ENCODE data around the gene FCN2.

FCN2 gene

GRCh38 chr9:134889386-134890154 lies 9.0 kb downstream of the FCN2 start:
- DNase-seq: no peak

- DNase-seq: no peak
Observed at GRCh38 chr9:134890155-134890495, 9.5 kb downstream of the FCN2 start.

DNA sequence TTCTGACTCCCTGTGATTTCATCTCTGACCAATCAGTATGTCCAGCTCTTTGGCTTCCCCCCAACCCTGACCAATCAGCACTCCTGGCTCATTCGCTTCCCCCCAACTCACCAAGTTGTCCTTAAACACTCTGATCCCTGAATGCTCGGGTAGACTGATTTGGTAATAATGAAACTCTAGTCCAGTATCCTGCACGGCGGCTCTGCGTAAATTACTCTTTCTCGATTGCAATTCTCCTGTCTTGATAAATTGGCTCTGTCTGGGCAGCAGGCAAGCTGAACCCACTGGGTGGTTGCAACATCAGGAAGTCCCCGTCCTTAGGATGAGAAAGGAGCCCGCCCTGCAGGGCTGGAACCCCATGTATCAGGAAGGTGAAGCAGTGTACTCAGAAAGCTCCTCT lies 10.4 kb downstream of the FCN2 start:
- DNase-seq: no peak

DNA sequence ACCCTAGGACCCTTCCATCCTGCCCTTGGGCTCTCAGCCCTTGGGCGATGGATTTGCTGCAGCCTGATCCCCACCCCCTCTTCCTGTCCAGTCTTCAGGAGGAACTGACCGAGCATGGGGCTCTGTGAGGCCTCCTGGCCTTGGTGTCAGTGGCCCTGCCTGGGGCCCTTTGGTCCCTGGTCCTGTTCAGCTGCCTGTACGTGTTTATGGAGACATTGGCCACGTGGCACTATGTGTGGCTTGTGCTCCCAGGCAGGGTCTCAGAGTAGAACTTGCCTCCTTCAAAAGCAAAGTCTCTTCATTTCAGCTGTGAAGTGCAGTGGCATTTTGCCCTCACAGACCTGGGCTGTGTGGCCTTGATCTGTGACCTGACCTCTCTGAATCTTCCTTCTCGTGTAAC lies 11.1 kb downstream of the FCN2 start:
- no peak for DNase-seq

DNA sequence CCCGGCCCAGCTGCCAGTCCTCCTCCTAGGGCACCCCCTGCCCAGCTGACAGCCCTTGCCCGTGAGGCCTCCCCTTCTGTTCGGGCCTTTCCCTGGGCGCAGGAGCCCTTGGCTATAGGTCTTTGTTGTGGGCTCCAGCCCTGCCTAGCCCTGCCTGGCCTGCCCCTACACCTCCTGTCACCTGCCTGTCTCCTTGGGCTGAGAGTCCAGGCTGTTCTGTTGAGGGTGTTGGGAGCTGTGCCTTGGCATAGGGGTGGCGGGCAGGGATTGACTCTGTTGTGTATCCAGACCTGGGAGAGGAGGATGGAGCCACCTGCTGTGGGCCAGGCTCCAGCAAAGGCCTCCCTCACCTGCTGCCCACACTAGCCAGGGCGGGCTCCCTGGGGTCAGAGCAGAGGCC lies 11.6 kb downstream of the FCN2 start:
- DNase-seq: no peak

GRCh38 chr9:134892820-134893420 lies 12.3 kb downstream of the FCN2 start:
- no peak for DNase-seq

GRCh38 chr9:134894136-134894860 lies 13.7 kb downstream of the FCN2 start:
- no peak for DNase-seq

DNA sequence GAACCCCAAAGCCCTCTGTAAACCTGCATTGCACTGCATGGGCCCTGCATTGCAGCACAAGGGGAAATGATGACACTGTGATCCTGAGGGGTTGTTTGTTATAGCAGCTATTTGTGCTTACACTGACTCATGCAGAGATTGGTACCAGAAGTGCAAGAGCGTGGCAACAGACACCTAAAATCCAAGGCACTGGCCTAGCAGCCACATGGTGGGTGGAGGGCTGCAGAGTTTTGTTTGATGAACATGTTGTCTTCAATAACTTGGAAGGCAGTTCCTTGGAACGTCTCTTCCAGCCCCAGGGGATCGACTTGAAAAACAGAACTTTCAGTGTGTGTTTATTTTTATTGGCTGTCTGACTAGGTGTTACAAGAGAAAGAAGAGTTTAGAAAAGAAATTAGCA lies 14.5 kb downstream of the FCN2 start:
- DNase-seq: no peak

DNA sequence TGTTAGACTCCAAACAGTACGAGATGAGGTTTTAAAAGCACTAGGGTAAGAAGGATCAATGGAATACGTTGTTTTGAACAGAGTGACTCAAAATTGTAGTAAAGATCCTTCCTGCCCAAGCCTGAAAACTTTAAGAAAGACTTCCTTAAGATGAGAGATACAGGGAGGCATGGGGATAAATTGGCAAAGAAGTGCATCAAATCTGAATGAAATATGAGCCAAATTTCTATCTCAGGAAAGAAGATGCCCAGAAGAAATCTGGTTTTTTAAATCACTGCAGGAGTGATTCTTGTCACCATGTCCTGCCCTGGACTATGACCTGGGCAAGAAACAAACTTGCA lies 14.9 kb downstream of the FCN2 start:
- no peak for DNase-seq

DNA sequence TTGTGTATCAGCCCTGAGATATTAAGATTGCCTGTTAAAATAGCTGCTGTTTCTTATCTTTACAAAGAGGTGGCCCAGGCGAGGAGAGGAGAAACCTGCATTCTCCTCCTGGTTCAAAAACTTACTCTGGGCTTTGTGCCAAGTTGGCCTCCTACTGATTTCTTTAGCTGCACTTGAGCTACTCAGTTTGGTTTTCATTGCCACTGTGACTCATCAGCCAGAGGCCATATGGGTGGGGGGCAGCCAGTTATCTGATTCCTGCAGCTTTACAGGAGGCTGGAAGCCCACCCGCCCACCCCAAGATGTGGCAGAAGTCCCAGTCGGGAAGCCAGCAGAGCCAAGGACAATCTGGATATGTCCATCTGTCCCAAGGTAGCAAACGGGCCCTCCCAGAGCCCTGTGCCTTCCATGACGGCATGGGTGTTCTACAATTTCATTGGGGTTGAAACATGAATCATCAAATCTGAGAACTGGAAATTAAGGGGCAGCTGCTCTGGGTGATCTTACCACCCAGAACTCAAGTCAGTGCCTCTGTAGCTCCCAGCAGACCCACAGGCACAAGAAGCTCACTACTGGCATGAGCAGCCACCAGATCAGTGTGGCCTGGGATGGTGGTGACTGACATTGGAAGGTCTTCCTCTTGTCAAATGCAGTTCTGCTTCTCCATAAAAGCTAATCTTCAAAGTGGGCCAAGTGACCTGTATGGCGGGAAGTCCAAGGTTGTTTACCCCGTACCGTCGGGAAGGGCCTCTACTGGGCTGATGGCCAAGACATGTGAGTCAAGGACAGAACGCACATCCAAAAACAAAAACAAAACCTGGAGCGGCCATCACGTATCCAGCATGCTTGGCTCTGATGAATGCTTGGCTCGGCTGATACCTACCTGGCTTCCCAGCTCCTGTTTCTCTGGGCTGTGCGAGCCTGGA lies 15.6 kb downstream of the FCN2 start:
- DNase-seq: no peak

DNA sequence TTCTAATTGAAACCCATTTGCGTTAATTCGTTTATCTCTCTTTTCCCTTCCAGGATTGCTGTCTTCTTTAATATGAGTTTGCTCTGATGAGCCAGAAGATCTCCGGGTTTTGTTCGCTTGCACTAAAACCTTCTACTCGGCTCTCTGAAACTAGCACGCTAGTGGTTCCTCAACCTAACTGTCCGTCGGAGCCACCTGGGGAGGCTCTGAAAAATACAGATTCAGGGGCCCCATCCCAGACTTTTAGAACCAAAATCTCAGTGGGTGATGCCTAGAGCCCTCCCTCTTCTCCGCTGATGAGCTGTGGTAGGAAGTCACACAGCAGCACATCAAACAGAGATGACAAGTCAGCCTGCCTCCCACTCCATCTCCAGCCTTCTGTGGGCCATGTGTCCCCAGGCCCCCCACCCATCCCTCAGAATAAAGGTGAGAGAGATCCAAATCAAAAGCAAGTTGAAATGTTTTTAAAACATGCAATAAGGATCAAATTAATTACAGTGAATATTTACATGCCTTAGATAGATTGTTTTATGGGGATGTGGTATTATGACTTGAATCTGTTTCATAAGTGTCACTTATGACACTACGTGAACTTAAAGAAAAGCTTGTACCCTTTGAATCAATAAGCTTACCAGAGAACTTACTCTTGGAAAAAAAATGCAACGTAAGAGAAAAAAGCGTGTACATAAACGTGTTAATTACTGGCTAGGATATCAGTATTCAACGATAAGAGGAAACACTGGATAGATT lies 16.4 kb downstream of the FCN2 start:
- no peak for DNase-seq

DNA sequence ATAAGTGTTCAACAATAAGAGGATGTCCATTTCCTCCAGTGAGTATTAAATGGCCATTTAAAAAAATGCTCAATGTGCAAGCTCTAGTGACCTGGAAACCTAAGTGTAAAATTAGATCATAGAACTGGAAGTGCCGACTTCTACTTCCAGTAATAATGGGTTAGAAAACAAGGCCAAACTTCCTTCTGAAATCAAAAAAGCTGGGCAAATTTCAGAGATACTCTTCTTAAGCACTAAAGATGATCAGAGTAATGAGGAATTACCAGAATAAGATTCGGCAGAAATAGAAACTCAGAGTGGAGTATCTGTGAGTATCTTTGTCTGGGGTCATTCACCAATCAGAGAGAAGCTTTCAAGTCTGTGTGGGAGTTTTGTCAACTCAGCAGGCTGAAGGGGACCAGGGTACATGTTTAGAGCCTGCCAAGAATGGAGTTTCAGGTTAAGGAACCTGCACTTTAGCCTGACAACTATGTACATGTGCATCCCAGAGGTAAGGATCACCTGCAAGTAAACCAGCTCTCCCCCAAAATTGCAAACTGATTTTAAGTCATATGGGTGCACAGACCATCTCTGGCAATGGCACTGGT lies 17.1 kb downstream of the FCN2 start:
- no peak for DNase-seq

DNA sequence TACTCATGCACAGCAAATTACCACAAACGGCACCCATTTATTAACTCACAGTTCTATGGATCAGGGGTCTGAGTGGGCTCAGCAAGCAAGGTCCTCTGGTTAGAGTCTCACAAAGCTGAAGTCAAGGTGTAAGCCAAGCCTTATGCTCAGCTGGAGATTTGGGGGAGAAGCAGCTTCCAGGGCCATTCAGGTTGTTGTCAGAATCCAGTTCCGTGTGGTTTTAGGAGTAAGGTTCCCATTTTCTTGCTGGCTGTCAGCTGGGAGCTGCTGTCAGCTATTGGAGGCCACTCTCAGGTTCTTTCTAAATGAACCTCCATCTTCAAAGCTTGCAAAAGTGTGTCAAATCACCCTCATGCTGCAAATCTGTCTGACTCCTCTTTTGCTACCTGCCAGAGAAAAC lies 17.7 kb downstream of the FCN2 start:
- DNase-seq: no peak

DNA sequence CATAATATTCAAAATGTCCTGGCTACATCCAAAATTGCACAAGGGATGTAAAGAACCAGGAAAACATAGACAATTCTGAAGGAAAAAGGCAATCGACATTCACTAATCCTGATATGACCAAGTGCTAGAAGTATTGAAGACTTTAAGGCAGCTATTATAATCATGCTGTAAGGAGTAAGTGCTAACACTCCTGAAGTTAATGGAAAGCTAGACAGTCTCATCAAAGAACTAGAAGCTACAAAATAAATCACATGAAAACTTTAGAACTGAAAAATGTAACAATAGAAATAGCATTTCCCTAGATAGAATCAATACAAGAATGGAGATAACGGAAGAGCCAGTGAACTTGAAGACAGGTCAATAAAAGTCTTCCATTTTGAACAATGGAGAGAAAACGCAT lies 18.6 kb downstream of the FCN2 start:
- DNase-seq: no peak

DNA sequence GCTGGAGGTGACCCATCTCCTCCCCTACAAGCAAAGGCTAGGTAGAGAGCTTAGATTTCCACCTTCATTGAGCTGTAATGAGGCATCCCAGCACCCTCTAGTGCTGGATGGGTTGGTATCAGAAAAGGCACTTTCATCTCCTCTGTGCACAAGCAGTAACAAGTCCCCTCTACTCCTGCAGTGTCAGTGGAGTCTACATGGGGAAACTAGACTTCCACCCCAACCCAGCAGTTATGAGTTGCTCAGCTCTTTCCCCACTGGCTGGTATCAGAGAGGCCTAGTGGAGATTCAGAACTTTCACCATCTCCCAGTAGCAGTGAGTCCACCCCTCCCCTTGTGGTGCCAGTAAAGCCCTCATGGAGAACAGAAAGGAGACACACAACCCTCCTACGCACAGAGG lies 19.2 kb downstream of the FCN2 start:
- no peak for DNase-seq

- no peak for DNase-seq
Observed at GRCh38 chr9:134902936-134903335, 22.3 kb downstream of the FCN2 start.

DNA sequence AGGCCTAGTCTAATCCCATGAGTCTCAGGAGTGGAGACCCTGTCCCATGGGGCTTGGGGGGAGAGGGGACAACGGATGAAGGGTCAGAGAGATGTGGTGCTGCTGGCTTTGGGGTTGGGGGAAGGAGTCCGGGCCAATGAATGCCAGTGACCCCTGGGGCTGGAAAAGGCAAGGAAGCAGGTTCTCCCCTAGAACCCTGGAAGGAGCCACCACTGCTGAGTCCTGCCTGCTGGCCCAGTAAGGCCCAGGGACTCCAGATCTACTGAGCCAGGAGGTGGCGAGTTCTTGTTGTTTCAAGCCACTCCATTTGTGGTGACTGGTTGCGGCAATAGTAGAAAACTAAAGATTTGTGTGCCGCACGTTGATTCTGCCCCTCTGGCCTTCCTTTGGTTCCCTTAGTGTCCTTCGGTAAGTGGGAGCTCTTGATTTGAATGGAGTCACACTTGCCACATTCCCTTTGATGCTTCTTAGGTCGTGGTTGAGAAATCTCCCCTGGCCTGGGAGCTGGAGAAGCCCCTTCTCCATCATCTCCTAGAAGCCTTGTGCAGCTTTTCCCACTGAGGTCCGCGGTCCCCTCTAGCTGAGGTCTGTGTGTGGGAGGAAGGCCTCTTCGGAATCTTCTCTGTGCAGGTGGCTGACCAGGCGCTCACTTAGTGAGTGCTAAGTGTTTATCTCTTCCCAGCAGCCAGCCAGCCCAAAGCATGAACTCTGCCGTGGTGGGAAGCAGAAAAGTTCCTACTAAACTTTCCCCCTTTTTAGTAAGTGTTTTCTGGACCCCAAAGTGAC lies 28.1 kb downstream of the FCN2 start:
- DNase-seq: no peak

- DNase-seq: no peak
Observed at GRCh38 chr9:134909511-134910481, 29.2 kb downstream of the FCN2 start.

- no peak for DNase-seq
Observed at GRCh38 chr9:134912126-134912840, 31.7 kb downstream of the FCN2 start.

Data from NCI-H1436 treated with DMSO at 0.1 percent for 48 hours (cell line).